HUES48 (cell line): Measurements from ENCODE around the gene ERBB2.
"Not testable (repeated sequence)": the region's sequence is repeated elsewhere in the genome, so short reads cannot be mapped to it uniquely, and the experiment has no call there.

Experiments
- H3K27ac ChIP-seq: one replicate; pipeline ENCODE4 v1.7.0; 2013; ENCODE audit warnings: low read depth, low read length, inconsistent platforms
- H3K27me3 ChIP-seq: 2 replicates; pipeline ENCODE4 v1.6.1; 2013; ENCODE audit warnings: mild to moderate bottlenecking, low read length; ENCODE audit not compliant: control insufficient read depth, insufficient read depth
- H3K36me3 ChIP-seq: 2 replicates; pipeline ENCODE4 v1.6.1; 2013; ENCODE audit warnings: low read length; ENCODE audit not compliant: control insufficient read depth, insufficient read depth
- H3K4me1 ChIP-seq: 2 replicates; pipeline ENCODE4 v1.6.1; 2013; ENCODE audit warnings: mild to moderate bottlenecking, low read length; ENCODE audit not compliant: control insufficient read depth, insufficient read depth
- H3K4me3 ChIP-seq: 2 replicates; pipeline ENCODE4 v1.5.1; 2013; ENCODE audit warnings: mild to moderate bottlenecking, low read depth, low read length
- H3K9ac ChIP-seq: 2 replicates; pipeline ENCODE4 v1.6.1; 2013; ENCODE audit warnings: mild to moderate bottlenecking, low read depth, low read length, moderate library complexity
- H3K9me3 ChIP-seq: 2 replicates; pipeline ENCODE4 v1.6.1; 2013; ENCODE audit warnings: low read length; ENCODE audit not compliant: control insufficient read depth, insufficient read depth

Gene ERBB2

GRCh38 chr17:39761861-39762496, 62.1 kb downstream of the ERBB2 start:
- H3K9me3 ChIP-seq: no peaks in the 10 kb centered on the region
- no peak overlapping the region for H3K27ac ChIP-seq
- no peaks in the 10 kb centered on the region for H3K36me3 ChIP-seq
- no peaks in the 10 kb centered on the region; the same call in 1 of the 2 replicates for H3K27me3 ChIP-seq
- H3K9ac ChIP-seq: no peak overlapping the region
- no peaks in the 10 kb centered on the region for H3K4me1 ChIP-seq
- H3K4me3 ChIP-seq: no peak overlapping the region

DNA sequence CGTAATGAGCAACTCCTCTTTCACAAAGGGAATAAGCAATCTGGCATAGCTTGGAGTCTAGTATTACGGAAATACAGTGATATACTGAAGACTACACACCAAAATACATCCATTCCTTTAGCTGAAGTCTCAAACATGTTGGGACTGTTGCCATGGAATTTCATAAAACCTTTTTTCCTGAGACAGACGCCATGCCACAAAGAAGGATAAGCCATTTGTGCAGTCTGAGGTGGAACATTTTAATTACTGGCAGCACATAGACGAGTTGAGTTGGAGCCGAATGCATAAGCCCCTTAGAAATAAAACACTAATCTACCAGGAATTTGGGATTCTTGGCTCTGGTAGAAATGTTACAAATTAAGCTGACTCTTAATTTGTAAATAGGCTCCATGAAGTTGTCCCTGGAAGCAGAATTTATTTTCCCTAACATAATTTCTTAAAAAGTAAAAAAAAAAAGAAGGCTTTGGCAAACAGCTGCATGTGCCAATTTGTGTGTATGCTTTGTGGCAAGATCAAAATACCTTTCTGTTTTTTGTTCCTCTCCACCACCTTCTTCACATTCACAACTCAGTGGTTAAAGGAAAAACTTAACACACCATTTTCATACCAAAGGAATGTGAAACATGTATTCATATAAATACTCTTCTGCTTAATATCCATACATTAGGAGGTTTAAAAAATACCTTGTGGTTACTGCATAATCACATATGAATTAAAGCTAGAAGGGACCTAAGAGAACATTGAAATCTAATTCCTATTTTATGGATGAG, 63.4 kb downstream of the ERBB2 start:
- no peaks in the 10 kb centered on the region for H3K4me1 ChIP-seq
- H3K36me3 ChIP-seq: no peaks in the 10 kb centered on the region
- no peaks in the 10 kb centered on the region for H3K9me3 ChIP-seq
- H3K9ac ChIP-seq: no peak overlapping the region
- H3K27me3 ChIP-seq: no peaks in the 10 kb centered on the region
- H3K4me3 ChIP-seq: no peak overlapping the region
- no peak overlapping the region for H3K27ac ChIP-seq

DNA sequence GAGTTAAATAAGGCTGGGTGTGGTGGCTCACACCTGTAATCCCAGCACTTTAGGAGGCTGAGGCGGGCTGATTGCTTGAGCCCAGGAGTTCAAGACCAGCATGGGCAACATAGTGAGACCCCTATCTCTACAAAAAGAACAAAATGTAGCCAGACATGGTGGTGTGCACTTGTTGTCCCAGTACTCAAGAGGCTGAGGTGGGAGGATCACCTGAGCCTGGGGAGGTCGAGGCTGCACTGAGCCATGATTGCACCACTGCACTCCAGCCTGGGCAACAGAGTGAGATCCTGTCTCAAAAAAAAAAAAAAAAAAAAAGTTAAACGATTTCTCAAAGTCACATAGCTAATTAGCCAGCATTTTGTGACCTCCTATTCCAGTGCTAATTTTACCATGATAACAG, 64.3 kb downstream of the ERBB2 start:
- not testable (repeated sequence) for H3K9me3 ChIP-seq, H3K4me3 ChIP-seq, H3K4me1 ChIP-seq, H3K27ac ChIP-seq, H3K9ac ChIP-seq, H3K27me3 ChIP-seq, H3K36me3 ChIP-seq

DNA sequence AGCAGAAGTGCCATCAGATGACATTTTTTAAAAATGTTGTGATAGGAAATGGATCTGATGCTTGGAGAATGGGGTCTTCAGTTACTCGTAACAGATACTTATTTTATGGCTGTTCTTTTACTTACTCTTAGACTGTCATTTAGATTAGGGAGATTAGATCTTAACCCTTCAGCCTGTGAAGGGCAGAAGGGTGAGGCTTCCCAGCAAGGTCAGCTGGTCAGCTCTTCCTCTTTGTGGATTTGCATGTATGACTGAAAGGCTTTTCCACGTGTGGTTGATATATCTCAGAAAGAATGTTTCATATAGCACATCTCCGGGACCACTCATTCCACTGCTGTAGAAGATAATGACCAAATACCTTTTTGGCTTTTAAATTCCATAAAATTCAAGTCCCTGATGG, 65.3 kb downstream of the ERBB2 start:
- Histone ChIP-seq H3K4me1 (no peaks in the 10 kb centered on the region), H3K27ac (no peak overlapping the region), H3K9me3 (no peaks in the 10 kb centered on the region), H3K36me3 (no peaks in the 10 kb centered on the region), H3K4me3 (no peak overlapping the region), H3K27me3 (no peaks in the 10 kb centered on the region), H3K9ac (no peak overlapping the region)

DNA sequence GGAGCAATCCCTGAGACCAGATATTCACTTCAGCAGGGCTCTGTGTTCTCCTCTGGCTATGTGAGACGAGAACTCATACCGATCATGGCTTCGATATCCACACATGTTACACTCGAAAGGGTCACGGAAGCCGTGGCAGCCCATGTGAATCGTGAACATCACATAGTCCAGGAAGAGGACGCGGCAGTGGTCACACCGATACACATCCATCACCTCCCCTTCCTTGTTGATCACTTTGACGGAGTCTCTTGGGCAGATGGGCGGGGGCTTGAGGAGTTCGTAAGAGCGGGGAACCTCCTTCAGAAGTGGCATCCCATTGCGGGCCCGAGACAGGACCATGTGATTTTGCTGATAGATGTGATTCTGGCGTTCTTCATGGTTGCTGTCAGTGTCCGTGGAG, 65.9 kb downstream of the ERBB2 start:
- Histone ChIP-seq H3K27ac (no peak overlapping the region), H3K9ac (no peak overlapping the region), H3K9me3 (no peaks in the 10 kb centered on the region), H3K4me3 (no peak overlapping the region), H3K27me3 (no peaks in the 10 kb centered on the region), H3K4me1 (no peaks in the 10 kb centered on the region), H3K36me3 (no peaks in the 10 kb centered on the region)

- H3K36me3 ChIP-seq: no peaks in the 10 kb centered on the region
- H3K27me3 ChIP-seq: no peaks in the 10 kb centered on the region
- no peak overlapping the region for H3K4me3 ChIP-seq
- no peak overlapping the region for H3K9ac ChIP-seq
- no peaks in the 10 kb centered on the region for H3K4me1 ChIP-seq
- H3K9me3 ChIP-seq: no peaks in the 10 kb centered on the region
- H3K27ac ChIP-seq: no peak overlapping the region
These were observed 67.3 kb downstream of the ERBB2 start for GRCh38 chr17:39767147-39767546.

- Histone ChIP-seq H3K27me3 (no peaks in the 10 kb centered on the region), H3K9ac (no peak overlapping the region), H3K4me1 (no peaks in the 10 kb centered on the region), H3K4me3 (no peak overlapping the region), H3K9me3 (no peaks in the 10 kb centered on the region), H3K36me3 (no peaks in the 10 kb centered on the region), H3K27ac (no peak overlapping the region)
These were observed 70.2 kb downstream of the ERBB2 start for GRCh38 chr17:39769974-39770587.

DNA sequence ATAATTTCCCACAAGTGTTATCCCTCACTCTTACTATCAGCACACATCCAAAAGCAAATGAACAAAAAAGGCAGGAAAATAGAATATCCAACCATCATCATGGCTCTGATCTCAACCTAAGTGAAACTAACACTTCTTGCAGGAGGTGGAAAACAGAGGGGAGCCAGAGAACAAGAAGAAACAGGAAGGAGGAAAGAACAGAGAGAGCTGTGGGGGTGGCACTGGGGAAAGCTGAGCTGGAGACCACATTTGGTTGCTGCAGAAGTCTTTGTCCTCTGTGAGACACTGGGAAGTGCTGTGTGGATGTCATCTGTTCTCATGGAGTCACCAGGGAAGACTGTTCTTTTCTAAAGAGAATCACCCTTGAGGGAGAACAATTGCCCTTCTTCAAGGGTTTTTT, 72.6 kb downstream of the ERBB2 start:
- no peaks in the 10 kb centered on the region for H3K27me3 ChIP-seq
- H3K4me1 ChIP-seq: no peaks in the 10 kb centered on the region
- no peaks in the 10 kb centered on the region for H3K36me3 ChIP-seq
- no peak overlapping the region for H3K4me3 ChIP-seq
- no peaks in the 10 kb centered on the region for H3K9me3 ChIP-seq
- no peak overlapping the region for H3K27ac ChIP-seq
- no peak overlapping the region for H3K9ac ChIP-seq

DNA sequence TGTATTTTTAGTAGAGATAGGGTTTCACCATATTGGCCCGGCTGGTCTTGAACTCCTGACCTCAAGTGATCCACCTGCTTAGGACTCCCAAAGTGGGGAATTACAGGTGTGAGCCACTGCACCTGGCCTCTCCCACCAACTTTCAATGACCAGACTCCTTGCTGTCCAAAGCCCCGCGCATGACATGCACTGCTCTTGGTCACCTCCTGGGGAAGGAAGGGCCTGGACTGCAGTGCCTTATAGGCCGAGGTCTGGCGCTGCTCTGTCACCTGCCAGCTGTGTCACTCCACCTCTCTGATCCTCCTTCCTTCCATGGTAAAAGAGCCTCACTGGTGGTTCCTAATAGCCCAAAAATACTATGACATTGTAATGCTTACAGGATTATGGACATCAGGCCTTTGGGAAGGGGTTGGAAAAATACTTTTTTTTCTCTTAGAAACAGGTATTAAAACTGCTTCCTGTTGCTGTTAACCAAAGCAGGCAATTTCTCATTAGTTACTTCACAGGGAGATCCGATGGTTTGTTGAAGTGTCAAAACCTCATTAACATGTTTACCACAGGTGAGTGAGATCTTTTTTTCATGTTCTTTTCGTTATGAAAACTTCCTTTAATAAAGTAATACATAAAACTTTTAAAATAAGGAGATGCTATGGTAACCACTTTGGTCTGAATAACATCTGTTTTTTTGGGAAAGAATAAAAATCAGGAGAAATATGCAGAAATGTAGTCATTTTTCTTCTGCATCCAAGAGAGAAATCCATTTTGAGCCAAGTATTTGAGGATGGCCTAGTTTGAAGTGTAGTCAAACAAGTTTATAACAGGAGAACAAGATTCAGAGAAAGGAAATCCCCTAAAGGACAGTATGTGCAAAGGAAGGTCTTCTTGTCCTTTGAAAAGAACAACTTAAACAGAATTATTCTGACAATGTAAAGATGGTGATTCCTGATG, 73.4 kb downstream of the ERBB2 start:
- H3K9ac ChIP-seq: no peak overlapping the region

GRCh38 chr17:39774047-39774446, 74.2 kb downstream of the ERBB2 start:
- Histone ChIP-seq H3K9ac (no peak overlapping the region), H3K4me1 (no peaks in the 10 kb centered on the region), H3K27ac (no peak overlapping the region), H3K27me3 (no peaks in the 10 kb centered on the region), H3K9me3 (no peaks in the 10 kb centered on the region), H3K4me3 (no peak overlapping the region), H3K36me3 (no peaks in the 10 kb centered on the region)

More for the DNA sequence above, 73.4 kb downstream of the ERBB2 start:
- H3K9me3 ChIP-seq: no peaks in the 10 kb centered on the region
- H3K4me3 ChIP-seq: no peak overlapping the region
- H3K36me3 ChIP-seq: no peaks in the 10 kb centered on the region
- H3K4me1 ChIP-seq: no peaks in the 10 kb centered on the region
- no peaks in the 10 kb centered on the region for H3K27me3 ChIP-seq
- no peak overlapping the region for H3K27ac ChIP-seq
